Measurements from ENCODE around the gene PRR13. TPM values are rescaled to one million over a fixed set of nuclear protein-coding genes. Genes with fewer than 3 reads are reported as not detected.

PRR13 gene
- total RNA-seq, 2 experiments from 2014 or later = 83.9 to 230 TPM

- intact Hi-C loops (cut with micrococcal nuclease; ENCODE audit: unreplicated experiment) = no loop called here
- Histone ChIP-seq H3K27ac (ENCODE audit: low read depth, low read length, poor library complexity, severe bottlenecking) (no peak overlapping the region), H3K4me3 (ENCODE audit: low read depth, low read length, poor library complexity, severe bottlenecking) (no peak overlapping the region), H3K4me1 (ENCODE audit: insufficient read depth, low read length, poor library complexity, severe bottlenecking) (peaks cover 4% of the 10 kb centered on the region), H4K20me1 (ENCODE audit: insufficient read depth, low read length) (peaks cover 55% of the 10 kb centered on the region), H3K9me2 (ENCODE audit: insufficient read depth, low read length) (no peaks in the 10 kb centered on the region), H3K4me2 (ENCODE audit: low read length) (no peak overlapping the region), H3K9me3 (ENCODE audit: low read length) (no peaks in the 10 kb centered on the region), H3K36me3 (ENCODE audit: insufficient read depth, low read length) (peaks cover 100% of the 10 kb centered on the region), H3K79me2 (ENCODE audit: insufficient read depth, low read depth, low read length) (peaks cover 81% of the 10 kb centered on the region), H2AFZ (ENCODE audit: low read length) (no peak overlapping the region)
- DNase-seq (ENCODE audit: low spot score) = no peak
- ChIA-PET POLR2A (interaction anchor here (1.1 to 1.8 kb wide), 2 partner anchors 14 kb away, joined by 4 to 7 read pairs; no protein-coding TSS in a partner anchor), CTCF (ENCODE audit: unreplicated experiment) (no interaction called here)
- BruUV-seq (replicated peaks) = no TSS peak
- TF ChIP-seq CTCF (conservative IDR thresholded peaks at IDR 0.05; ENCODE audit: low read length) (no peak), EZH2phosphoT487 (IDR thresholded peaks at IDR 0.05; ENCODE audit: borderline replicate concordance, low read depth, low read length) (no peak)
These were observed 20.1 kb downstream of the PRR13 start for GRCh38 chr12:53461591-53461990.

GRCh38 chr12:53462935-53463334 lies 21.4 kb downstream of the PRR13 start:
- no peak for DNase-seq (ENCODE audit: low spot score)
- H3K4me3 ChIP-seq (ENCODE audit: low read depth, low read length, poor library complexity, severe bottlenecking) = no peak overlapping the region
- no peak overlapping the region for H3K4me2 ChIP-seq (ENCODE audit: low read length)
- no peak overlapping the region for H2AFZ ChIP-seq (ENCODE audit: low read length)
- ChIA-PET POLR2A (interaction anchor here (1.0 to 1.8 kb wide), 2 partner anchors 11 to 13 kb away, joined by 3 to 7 read pairs; no protein-coding TSS in a partner anchor), CTCF (ENCODE audit: unreplicated experiment) (no interaction called here)
- H3K79me2 ChIP-seq (ENCODE audit: insufficient read depth, low read depth, low read length) = peaks cover 73% of the 10 kb centered on the region
- H3K9me2 ChIP-seq (ENCODE audit: insufficient read depth, low read length) = no peaks in the 10 kb centered on the region
- peaks cover 55% of the 10 kb centered on the region for H4K20me1 ChIP-seq (ENCODE audit: insufficient read depth, low read length)
- intact Hi-C loops (cut with micrococcal nuclease; ENCODE audit: unreplicated experiment) = no loop called here
- BruUV-seq (replicated peaks) = no TSS peak
- H3K9me3 ChIP-seq (ENCODE audit: low read length) = no peaks in the 10 kb centered on the region
- H3K4me1 ChIP-seq (ENCODE audit: insufficient read depth, low read length, poor library complexity, severe bottlenecking) = peaks cover 4% of the 10 kb centered on the region
- H3K27ac ChIP-seq (ENCODE audit: low read depth, low read length, poor library complexity, severe bottlenecking) = no peak overlapping the region
- peaks cover 100% of the 10 kb centered on the region for H3K36me3 ChIP-seq (ENCODE audit: insufficient read depth, low read length)
- TF ChIP-seq CTCF (conservative IDR thresholded peaks at IDR 0.05; ENCODE audit: low read length) (no peak), EZH2phosphoT487 (IDR thresholded peaks at IDR 0.05; ENCODE audit: borderline replicate concordance, low read depth, low read length) (no peak)

GRCh38 chr12:53463802-53464560 lies 22.4 kb downstream of the PRR13 start:
- Histone ChIP-seq H2AFZ (ENCODE audit: low read length) (no peak overlapping the region), H3K27ac (ENCODE audit: low read depth, low read length, poor library complexity, severe bottlenecking) (no peak overlapping the region), H3K4me3 (ENCODE audit: low read depth, low read length, poor library complexity, severe bottlenecking) (no peak overlapping the region), H3K79me2 (ENCODE audit: insufficient read depth, low read depth, low read length) (peaks cover 71% of the 10 kb centered on the region), H3K4me2 (ENCODE audit: low read length) (no peak overlapping the region), H3K9me3 (ENCODE audit: low read length) (no peaks in the 10 kb centered on the region), H4K20me1 (ENCODE audit: insufficient read depth, low read length) (peaks cover 58% of the 10 kb centered on the region), H3K9me2 (ENCODE audit: insufficient read depth, low read length) (no peaks in the 10 kb centered on the region), H3K4me1 (ENCODE audit: insufficient read depth, low read length, poor library complexity, severe bottlenecking) (peaks cover 8% of the 10 kb centered on the region), H3K36me3 (ENCODE audit: insufficient read depth, low read length) (peaks cover 100% of the 10 kb centered on the region)
- DNase-seq (ENCODE audit: low spot score) = no peak
- CTCF ChIA-PET (ENCODE audit: unreplicated experiment) = no interaction called here
- intact Hi-C loops (cut with micrococcal nuclease; ENCODE audit: unreplicated experiment) = no loop called here
- no TSS peak for BruUV-seq (replicated peaks)
- TF ChIP-seq CTCF (conservative IDR thresholded peaks at IDR 0.05; ENCODE audit: low read length) = no peak
- TF ChIP-seq EZH2phosphoT487 (IDR thresholded peaks at IDR 0.05; ENCODE audit: borderline replicate concordance, low read depth, low read length) = no peak
- POLR2A ChIA-PET = interaction anchor here (0.6 kb wide), 1 partner anchor 52 kb away, joined by 3 read pairs; no protein-coding TSS in a partner anchor
